OCI-LY1 (cell line): ENCODE results near the gene ZNF593.

Source experiments
- CTCF ChIP-seq: fragments of 200-600 bp; sonication (generic), shearing (Covaris generic); IDR thresholded peaks from 2 replicates; pipeline ENCODE4 v1.5.1; 2017; ENCODE audit warnings: mild to moderate bottlenecking, antibody characterized with exemption, low read length, moderate library complexity, mixed read lengths
- EZH2 ChIP-seq: fragments of 200-600 bp; sonication (generic), shearing (Covaris generic); IDR thresholded peaks from 2 replicates; pipeline ENCODE4 v1.8.0; 2017; ENCODE audit warnings: borderline replicate concordance, mixed run types, mild to moderate bottlenecking, antibody characterized with exemption, low read length, moderate library complexity, mixed read lengths

GRCh38 chr1:26148887-26149286 lies 20.8 kb upstream of the ZNF593 start:
- TF ChIP-seq CTCF (no peak), EZH2 (no peak)
